ENCODE measurements around the gene GPR33. TPM values are rescaled to one million over a fixed set of nuclear protein-coding genes. Genes with fewer than 3 reads are reported as not detected.
A peak's percentile ranks its signal among the peaks of the same experiment; 100 is the strongest.

GPR33 gene
- total RNA-seq, 4 donors from 2014 or later: not detected

GRCh38 chr14:31449971-31450610 is 37.7 kb downstream of the GPR33 start:
- 12 to 30% methylated on average over 2 of the region's 2 CpGs for WGBS, 2 donors (ENCODE audit: low coverage in 1 of 2)
- no peak for TF ChIP-seq POLR2A (IDR thresholded peaks at IDR 0.05)
- no peak for TF ChIP-seq EP300 (IDR thresholded peaks at IDR 0.05)
- TF ChIP-seq CTCF (IDR thresholded peaks at IDR 0.05): peak; percentile 43 to 70 (median 60)
- Histone ChIP-seq H3K4me1 (peaks cover 0 to 21% (median 0%) of the 10 kb centered on the region in 3 donors), H3K4me3 (no peak overlapping the region), H3K27ac (peak overlapping the region in 1 of 4 donors; percentile 1), H3K36me3 (peaks cover 3 to 52% of the 10 kb centered on the region in 2 donors), H3K9me3 (no peaks in the 10 kb centered on the region), H3K27me3 (no peaks in the 10 kb centered on the region)
- ATAC-seq: no peak

- Histone ChIP-seq H3K4me3 (no peak overlapping the region), H3K4me1 (peaks cover 0 to 12% (median 0%) of the 10 kb centered on the region in 3 donors), H3K36me3 (peaks cover 3 to 52% of the 10 kb centered on the region in 2 donors), H3K27me3 (no peaks in the 10 kb centered on the region), H3K9me3 (no peaks in the 10 kb centered on the region), H3K27ac (no peak overlapping the region)
- ATAC-seq: no peak
- TF ChIP-seq POLR2A (IDR thresholded peaks at IDR 0.05) (no peak), CTCF (IDR thresholded peaks at IDR 0.05) (no peak), POLR2AphosphoS5 (IDR thresholded peaks at IDR 0.05) (no peak), EP300 (IDR thresholded peaks at IDR 0.05) (no peak)
- 72 to 83% methylated on average over 7 to 8 of the region's 8 CpGs for WGBS, 2 donors (ENCODE audit: low coverage in 1 of 2)
Measured at GRCh38 chr14:31449136-31449535, 38.7 kb downstream of the GPR33 start.

- H3K4me3 ChIP-seq: no peak overlapping the region
- TF ChIP-seq CTCF (IDR thresholded peaks at IDR 0.05): no peak
- TF ChIP-seq POLR2AphosphoS5 (IDR thresholded peaks at IDR 0.05): no peak
- no peak for TF ChIP-seq EP300 (IDR thresholded peaks at IDR 0.05)
- TF ChIP-seq POLR2A (IDR thresholded peaks at IDR 0.05): no peak
- peaks cover 0 to 21% (median 0%) of the 10 kb centered on the region in 3 donors for H3K4me1 ChIP-seq
- no peaks in the 10 kb centered on the region for H3K9me3 ChIP-seq
- peaks cover 0 to 31% of the 10 kb centered on the region in 2 donors for H3K36me3 ChIP-seq
- H3K27ac ChIP-seq: no peak overlapping the region
- 70 to 100% methylated on average over 1 of the region's 1 CpG for WGBS, 2 donors (ENCODE audit: low coverage in 1 of 2)
- no peaks in the 10 kb centered on the region for H3K27me3 ChIP-seq
- ATAC-seq: no peak
Measured at GRCh38 chr14:31445703-31446102, 42.1 kb downstream of the GPR33 start.

GRCh38 chr14:31442284-31442683 is 45.6 kb downstream of the GPR33 start:
- 69 to 92% methylated on average over 5 to 6 of the region's 6 CpGs for WGBS, 2 donors (ENCODE audit: low coverage in 1 of 2)

More at GRCh38 chr14:31442284-31442683, 45.6 kb downstream of the GPR33 start:
- no peak overlapping the region for H3K4me3 ChIP-seq
- no peaks in the 10 kb centered on the region for H3K27me3 ChIP-seq
- TF ChIP-seq EP300 (IDR thresholded peaks at IDR 0.05) (no peak), POLR2AphosphoS5 (IDR thresholded peaks at IDR 0.05) (no peak), POLR2A (IDR thresholded peaks at IDR 0.05) (no peak), CTCF (IDR thresholded peaks at IDR 0.05) (no peak)
- H3K36me3 ChIP-seq: peaks cover 0 to 8% of the 10 kb centered on the region in 2 donors
- peak overlapping the region in 1 of 4 donors; percentile 66 for H3K27ac ChIP-seq
- no peaks in the 10 kb centered on the region for H3K9me3 ChIP-seq
- H3K4me1 ChIP-seq: peaks cover 0 to 14% (median 0%) of the 10 kb centered on the region in 3 donors
- ATAC-seq: no peak
